DOHH2 (cell line): ENCODE measurements around the gene TADA1.

Experiments used
- H3F3A ChIP-seq: fragments of 200-600 bp; sonication (generic), shearing (Covaris generic); 2 replicates; pipeline ENCODE4 v1.6.0; 2016; ENCODE audit warnings: antibody characterized with exemption, mild to moderate bottlenecking; ENCODE audit not compliant: control insufficient read depth, insufficient read depth
- H3K27ac ChIP-seq: fragments of 200-600 bp; sonication (generic); 2 replicates; pipeline ENCODE4 v1.5.1; 2014; ENCODE audit warnings: low read depth, mild to moderate bottlenecking, low read length, moderate library complexity
- H3K27me3 ChIP-seq: fragments of 200-600 bp; sonication (generic); 2 replicates; pipeline ENCODE4 v1.6.1; 2014; ENCODE audit warnings: mild to moderate bottlenecking, low read length, mixed read lengths; ENCODE audit not compliant: control insufficient read depth
- H3K36me3 ChIP-seq: fragments of 200-600 bp; sonication (generic); 2 replicates; pipeline ENCODE4 v1.6.1; 2014; ENCODE audit warnings: mild to moderate bottlenecking, low read length, moderate library complexity, mixed read lengths; ENCODE audit not compliant: control insufficient read depth
- H3K4me1 ChIP-seq: fragments of 200-600 bp; sonication (generic); 2 replicates; pipeline ENCODE4 v1.6.1; 2014; ENCODE audit warnings: mild to moderate bottlenecking, low read length, mixed read lengths; ENCODE audit not compliant: control insufficient read depth
- H3K4me2 ChIP-seq: fragments of 200-600 bp; sonication (generic); 2 replicates; pipeline ENCODE4 v1.6.0; 2014; ENCODE audit warnings: mild to moderate bottlenecking, low read length, moderate library complexity
- H3K4me3 ChIP-seq: fragments of 200-600 bp; sonication (generic); 2 replicates; pipeline ENCODE4 v1.5.1; 2014; ENCODE audit warnings: mild to moderate bottlenecking, low read length, mixed read lengths
- H3K79me2 ChIP-seq: fragments of 200-600 bp; sonication (generic); 2 replicates; pipeline ENCODE4 v1.6.1; 2014; ENCODE audit warnings: mild to moderate bottlenecking, low read length, mixed read lengths; ENCODE audit not compliant: control insufficient read depth
- H3K9me2 ChIP-seq: fragments of 200-600 bp; sonication (generic); replicated peaks from 2 replicates; pipeline ENCODE4 v1.6.1; 2014; ENCODE audit warnings: mild to moderate bottlenecking, low read length, mixed read lengths; ENCODE audit not compliant: control insufficient read depth
- H3K9me3 ChIP-seq: fragments of 200-600 bp; sonication (generic); 2 replicates; pipeline ENCODE4 v1.6.1; 2014; ENCODE audit warnings: antibody characterized with exemption, low read length, mixed read lengths; ENCODE audit not compliant: control insufficient read depth, insufficient read depth
- H4K20me1 ChIP-seq: fragments of 200-600 bp; sonication (generic); 2 replicates; pipeline ENCODE4 v1.6.0; 2014; ENCODE audit warnings: low read depth, mild to moderate bottlenecking, antibody characterized with exemption, low read length, moderate library complexity; ENCODE audit not compliant: control insufficient read depth, insufficient read depth
- CTCF ChIP-seq: fragments of 200-600 bp; sonication (generic); IDR thresholded peaks from one replicate; pipeline ENCODE4 v1.5.1; 2014; ENCODE audit warnings: antibody characterized with exemption, mild to moderate bottlenecking, low read depth, low read length; ENCODE audit not compliant: poor library complexity, severe bottlenecking
- EZH2phosphoT487 ChIP-seq: fragments of 200-600 bp; sonication (generic); IDR thresholded peaks from 2 replicates; pipeline ENCODE4 v1.6.1; 2017; ENCODE audit warnings: borderline replicate concordance, mild to moderate bottlenecking, antibody characterized with exemption, low read length, moderate library complexity, mixed read lengths

TADA1 gene

DNA sequence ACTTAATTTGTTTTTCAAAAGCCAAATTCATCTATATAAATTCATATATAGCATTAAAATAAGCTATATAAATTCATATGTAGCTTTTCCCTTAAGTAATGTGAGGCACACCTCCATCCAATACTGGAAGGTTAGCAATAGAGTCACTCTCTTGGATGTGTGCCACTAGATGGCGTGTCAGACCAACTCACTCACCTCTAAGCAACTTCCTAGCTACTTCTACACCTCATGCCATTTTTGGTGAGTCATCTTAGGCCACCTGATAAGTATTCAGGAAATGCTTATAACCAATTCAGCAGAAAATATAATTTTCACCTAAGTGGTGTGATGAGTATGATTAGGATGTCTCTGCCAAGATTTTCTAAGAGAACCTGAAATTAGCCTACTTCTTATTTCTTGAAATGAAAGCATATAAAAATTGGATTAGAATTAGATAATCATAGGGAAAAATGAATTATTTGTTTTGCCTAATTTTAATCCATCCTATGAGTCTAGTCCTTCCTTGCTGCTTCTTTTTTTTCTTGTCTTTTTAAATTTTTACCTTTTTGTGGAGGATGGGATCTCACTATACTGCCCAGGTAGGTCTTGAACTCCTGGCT lies 34.4 kb upstream of the TADA1 start:
- H3K27ac ChIP-seq: no peak overlapping the region
- TF ChIP-seq CTCF (peak; percentile 78), EZH2phosphoT487 (no peak)

DNA sequence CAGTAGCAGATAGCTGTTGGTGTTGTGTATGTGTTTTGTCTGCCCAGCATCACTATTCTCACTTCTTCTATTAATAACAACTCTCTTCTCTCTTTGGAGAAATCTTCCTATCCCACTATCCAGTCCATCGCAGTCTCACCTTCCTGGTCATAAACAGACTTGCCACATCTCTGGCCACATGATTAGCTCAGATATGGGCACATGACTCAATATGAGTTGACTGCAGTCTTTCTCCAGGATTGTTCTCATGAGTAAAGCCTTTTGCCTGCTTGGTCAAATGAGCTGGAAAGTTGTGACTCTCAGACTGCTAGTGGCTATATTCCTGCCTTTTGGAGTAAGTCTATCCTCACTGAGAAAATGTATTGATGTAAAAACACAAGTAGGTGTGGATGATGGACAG lies 32.9 kb upstream of the TADA1 start:
- no peaks in the 10 kb centered on the region for H3F3A ChIP-seq
- TF ChIP-seq EZH2phosphoT487 (no peak), CTCF (no peak)
- H3K4me2 ChIP-seq: no peak overlapping the region
- no peaks in the 10 kb centered on the region for H3K79me2 ChIP-seq
- H3K36me3 ChIP-seq: no peaks in the 10 kb centered on the region
- H3K27ac ChIP-seq: no peak overlapping the region
- no peak overlapping the region for H3K4me3 ChIP-seq
- peaks cover 10% of the 10 kb centered on the region for H3K4me1 ChIP-seq
- H3K9me3 ChIP-seq: no peaks in the 10 kb centered on the region
- H4K20me1 ChIP-seq: no peaks in the 10 kb centered on the region
- no peaks in the 10 kb centered on the region for H3K27me3 ChIP-seq
- H3K9me2 ChIP-seq: no peaks in the 10 kb centered on the region

More for the DNA sequence above, 34.4 kb upstream of the TADA1 start:
- H3F3A ChIP-seq: no peaks in the 10 kb centered on the region
- no peaks in the 10 kb centered on the region for H3K36me3 ChIP-seq
- H4K20me1 ChIP-seq: no peaks in the 10 kb centered on the region
- no peak overlapping the region for H3K4me2 ChIP-seq
- H3K9me3 ChIP-seq: no peaks in the 10 kb centered on the region
- peaks cover 10% of the 10 kb centered on the region for H3K4me1 ChIP-seq
- no peak overlapping the region for H3K4me3 ChIP-seq
- no peaks in the 10 kb centered on the region for H3K27me3 ChIP-seq
- H3K9me2 ChIP-seq: no peaks in the 10 kb centered on the region
- no peaks in the 10 kb centered on the region for H3K79me2 ChIP-seq

DNA sequence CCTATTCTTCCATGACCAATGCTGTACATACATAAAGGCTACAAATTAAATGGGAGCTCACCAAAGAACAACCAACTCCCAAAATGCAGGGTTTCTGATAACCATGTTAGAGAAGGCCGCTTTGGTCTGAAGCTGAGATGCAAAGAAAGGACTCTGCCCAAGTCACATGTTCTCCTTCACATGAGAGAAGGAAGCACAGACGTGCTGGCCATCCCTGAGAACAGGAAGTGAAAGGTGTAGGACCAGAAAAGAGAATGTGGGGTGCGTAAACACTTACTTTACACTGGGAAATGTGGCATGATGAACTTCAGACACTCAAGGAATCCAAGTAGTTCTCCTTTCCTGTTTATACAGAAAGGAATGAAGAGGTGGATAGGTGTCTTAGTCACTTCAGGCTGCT lies 31.7 kb upstream of the TADA1 start:
- H3K27me3 ChIP-seq: no peaks in the 10 kb centered on the region
- H3K9me3 ChIP-seq: no peaks in the 10 kb centered on the region
- no peaks in the 10 kb centered on the region for H3K79me2 ChIP-seq
- H3K4me1 ChIP-seq: peaks cover 13% of the 10 kb centered on the region
- H3K4me2 ChIP-seq: no peak overlapping the region
- H3K27ac ChIP-seq: no peak overlapping the region
- no peak overlapping the region for H3K4me3 ChIP-seq
- H3F3A ChIP-seq: no peaks in the 10 kb centered on the region
- H3K9me2 ChIP-seq: no peaks in the 10 kb centered on the region
- no peaks in the 10 kb centered on the region for H4K20me1 ChIP-seq
- no peak for TF ChIP-seq CTCF
- TF ChIP-seq EZH2phosphoT487: no peak
- H3K36me3 ChIP-seq: no peaks in the 10 kb centered on the region
